ENCODE data around the gene RANBP3L.

DNA sequence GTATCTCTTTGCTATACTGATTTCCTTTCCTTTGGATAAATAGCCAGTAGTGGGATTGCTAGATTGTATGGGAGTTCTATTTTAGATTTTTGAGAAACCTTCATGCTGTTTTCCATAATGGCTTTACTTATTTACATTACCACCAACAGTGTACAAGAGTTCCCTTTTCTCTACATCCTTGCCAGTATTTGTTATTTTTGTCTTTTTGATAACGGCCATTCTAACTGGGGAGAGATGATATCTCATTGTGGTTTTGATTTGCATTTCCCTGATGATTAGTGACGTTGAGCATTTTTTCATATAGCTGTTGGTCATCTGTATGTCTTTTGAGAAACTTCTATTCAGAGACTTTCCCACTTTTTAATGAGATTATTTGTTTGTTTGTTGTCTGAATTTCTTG is 85.8 kb downstream of the RANBP3L start:
- TF ChIP-seq, protein P1, sequence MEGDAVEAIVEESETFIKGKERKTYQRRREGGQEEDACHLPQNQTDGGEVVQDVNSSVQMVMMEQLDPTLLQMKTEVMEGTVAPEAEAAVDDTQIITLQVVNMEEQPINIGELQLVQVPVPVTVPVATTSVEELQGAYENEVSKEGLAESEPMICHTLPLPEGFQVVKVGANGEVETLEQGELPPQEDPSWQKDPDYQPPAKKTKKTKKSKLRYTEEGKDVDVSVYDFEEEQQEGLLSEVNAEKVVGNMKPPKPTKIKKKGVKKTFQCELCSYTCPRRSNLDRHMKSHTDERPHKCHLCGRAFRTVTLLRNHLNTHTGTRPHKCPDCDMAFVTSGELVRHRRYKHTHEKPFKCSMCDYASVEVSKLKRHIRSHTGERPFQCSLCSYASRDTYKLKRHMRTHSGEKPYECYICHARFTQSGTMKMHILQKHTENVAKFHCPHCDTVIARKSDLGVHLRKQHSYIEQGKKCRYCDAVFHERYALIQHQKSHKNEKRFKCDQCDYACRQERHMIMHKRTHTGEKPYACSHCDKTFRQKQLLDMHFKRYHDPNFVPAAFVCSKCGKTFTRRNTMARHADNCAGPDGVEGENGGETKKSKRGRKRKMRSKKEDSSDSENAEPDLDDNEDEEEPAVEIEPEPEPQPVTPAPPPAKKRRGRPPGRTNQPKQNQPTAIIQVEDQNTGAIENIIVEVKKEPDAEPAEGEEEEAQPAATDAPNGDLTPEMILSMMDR (conservative IDR thresholded peaks at IDR 0.05; ENCODE audit: low read depth, low read length) = no peak
- TF ChIP-seq POLR2A (IDR thresholded peaks at IDR 0.05; ENCODE audit: low read depth, low read length) (no peak), RAD21 (IDR thresholded peaks at IDR 0.05; ENCODE audit: low read length) (no peak), MAZ (IDR thresholded peaks at IDR 0.05; ENCODE audit: borderline replicate concordance, low read depth, low read length) (no peak), MAFK (IDR thresholded peaks at IDR 0.05; ENCODE audit: low read depth, low read length) (no peak), CHD1 (IDR thresholded peaks at IDR 0.05; ENCODE audit: low read depth, low read length) (no peak), FOS (IDR thresholded peaks at IDR 0.05; ENCODE audit: low read depth, low read length) (no peak), MXI1 (IDR thresholded peaks at IDR 0.05; ENCODE audit: borderline replicate concordance, low read depth, low read length) (no peak), CEBPB (IDR thresholded peaks at IDR 0.05; ENCODE audit: low read depth, low read length) (no peak), RFX5 (IDR thresholded peaks at IDR 0.05; ENCODE audit: low read depth, low read length) (no peak), RCOR1 (IDR thresholded peaks at IDR 0.05; ENCODE audit: insufficient replicate concordance, low read length) (no peak), SMC3 (IDR thresholded peaks at IDR 0.05; ENCODE audit: low read depth, low read length) (no peak)
- TF ChIP-seq, protein P2, sequence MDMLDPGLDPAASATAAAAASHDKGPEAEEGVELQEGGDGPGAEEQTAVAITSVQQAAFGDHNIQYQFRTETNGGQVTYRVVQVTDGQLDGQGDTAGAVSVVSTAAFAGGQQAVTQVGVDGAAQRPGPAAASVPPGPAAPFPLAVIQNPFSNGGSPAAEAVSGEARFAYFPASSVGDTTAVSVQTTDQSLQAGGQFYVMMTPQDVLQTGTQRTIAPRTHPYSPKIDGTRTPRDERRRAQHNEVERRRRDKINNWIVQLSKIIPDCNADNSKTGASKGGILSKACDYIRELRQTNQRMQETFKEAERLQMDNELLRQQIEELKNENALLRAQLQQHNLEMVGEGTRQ (IDR thresholded peaks at IDR 0.05; ENCODE audit: low read depth, low read length) = no peak
- TF ChIP-seq, protein P3, sequence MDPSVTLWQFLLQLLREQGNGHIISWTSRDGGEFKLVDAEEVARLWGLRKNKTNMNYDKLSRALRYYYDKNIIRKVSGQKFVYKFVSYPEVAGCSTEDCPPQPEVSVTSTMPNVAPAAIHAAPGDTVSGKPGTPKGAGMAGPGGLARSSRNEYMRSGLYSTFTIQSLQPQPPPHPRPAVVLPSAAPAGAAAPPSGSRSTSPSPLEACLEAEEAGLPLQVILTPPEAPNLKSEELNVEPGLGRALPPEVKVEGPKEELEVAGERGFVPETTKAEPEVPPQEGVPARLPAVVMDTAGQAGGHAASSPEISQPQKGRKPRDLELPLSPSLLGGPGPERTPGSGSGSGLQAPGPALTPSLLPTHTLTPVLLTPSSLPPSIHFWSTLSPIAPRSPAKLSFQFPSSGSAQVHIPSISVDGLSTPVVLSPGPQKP (IDR thresholded peaks at IDR 0.05; ENCODE audit: borderline replicate concordance, low read depth, low read length) = no peak

Measured in IMR-90 (cell line).